Spleen (tissue), 11 donors: ENCODE measurements around the gene CIB1. TPM values are rescaled to one million over a fixed set of nuclear protein-coding genes. Genes with fewer than 3 reads are reported as not detected.

Source experiments
- DNase-seq: peaks from one replicate; pipeline ENCODE4 v3.0.0-alpha.2; 2020
- H3K27ac ChIP-seq, 8 donors: fragments of 200-600 bp; sonication (generic) in 7 of 8; 1 replicate in 4 of 8; 2 replicates in 4 of 8; pipeline versions ENCODE4 v1.5.0 to v1.8.0; 2016 to 2021; ENCODE audit warnings: inconsistent platforms in 4 of 8, mild to moderate bottlenecking in 4 of 8, moderate library complexity in 1 of 8
- H3K27me3 ChIP-seq, 7 donors: fragments of 200-600 bp; sonication (generic) in 6 of 7; replicated peaks in 1 of 7; 1 replicate in 4 of 7; 2 replicates in 3 of 7; pipeline versions ENCODE4 v1.5.0 to v1.8.0; 2016 to 2021; ENCODE audit warnings: inconsistent platforms in 3 of 7, mild to moderate bottlenecking in 1 of 7
- H3K36me3 ChIP-seq, 6 donors: fragments of 200-600 bp; sonication (generic) in 5 of 6; 1 replicate in 4 of 6; 2 replicates in 2 of 6; pipeline versions ENCODE4 v1.5.0 to v1.8.0; 2016 to 2021; ENCODE audit warnings: inconsistent platforms in 2 of 6
- H3K4me1 ChIP-seq, 6 donors: fragments of 200-600 bp; sonication (generic) in 5 of 6; 1 replicate in 3 of 6; 2 replicates in 3 of 6; pipeline versions ENCODE4 v1.5.0 to v1.8.0; 2016 to 2021; ENCODE audit warnings: inconsistent platforms in 3 of 6
- H3K4me3 ChIP-seq, 8 donors: fragments of 200-600 bp; sonication (generic) in 7 of 8; 1 replicate in 4 of 8; 2 replicates in 4 of 8; pipeline versions ENCODE4 v1.5.0 to v1.8.0; 2016 to 2021; ENCODE audit warnings: inconsistent platforms in 4 of 8, mild to moderate bottlenecking in 4 of 8, moderate library complexity in 2 of 8
- H3K9me3 ChIP-seq, 8 donors: fragments of 200-600 bp; sonication (generic) in 7 of 8; 1 replicate in 4 of 8; 2 replicates in 4 of 8; pipeline versions ENCODE4 v1.5.0 to v1.8.0; 2016 to 2021; ENCODE audit warnings: inconsistent platforms in 4 of 8
- POLR2A ChIP-seq, 3 donors: fragments of 450-650 bp; IDR thresholded peaks; one replicate each; pipeline ENCODE4 v1.5.1; 2017; ENCODE audit warnings: antibody characterized with exemption in 3 of 3, mild to moderate bottlenecking in 1 of 3
- POLR2AphosphoS5 ChIP-seq, 3 donors: sonication (generic); formaldehyde crosslinking; IDR thresholded peaks; one replicate each; pipeline ENCODE4 v1.5.1; 2017; ENCODE audit warnings: antibody characterized with exemption in 3 of 3
- WGBS, 5 donors: extraction: QIAGEN DNeasy Blood & Tissue Kit in 3 of 5; methylation state at CpG; one replicate each; pipeline versions ENCODE4 v1.1.5 to v1.1.7; 2013 to 2018; 5-methylcytosine and 5-hydroxymethylcytosine counted together
- intact Hi-C: fragments of 100-400 bp; cut with DNase I; formaldehyde crosslinking; loops from one replicate; pipeline ENCODE4 v1.15.0; 2023; ENCODE audit warnings: low total_unique reads
- polyA plus RNA-seq, 3 donors: library from polyadenylated mRNA; stranded (reverse); fragments of 200-250 nt; gene quantifications; one replicate each; pipeline ENCODE4 v1.2.1, GENCODE V29; 2013
- total RNA-seq, 7 donors: library from RNA; depleted of rRNA in 3 of 7; stranded (reverse); fragments of >200 nt in 3 of 7; fragmentation: NEBNext Ultra II Directional in 4 of 7; extraction: Animal tissue kit (Norgen Biotek cat#: 25700) in 4 of 7; gene quantifications; one replicate each; pipeline versions ENCODE4 v1.1.0 to v1.2.1, GENCODE V29; 2016 to 2021
- TF ChIP-seq, protein P1 (sequence below), 11 experiments: fragments of 200-600 bp in 7 of 11; fragments of 450-650 bp in 4 of 11; sonication (generic) in 4 of 11; IDR thresholded peaks in 8 of 11; conservative IDR thresholded peaks in 3 of 11; 1 replicate in 7 of 11; 2 replicates in 4 of 11; pipeline versions ENCODE4 v1.4.0 to v1.8.0; 2016 to 2021; ENCODE audit warnings: antibody characterized with exemption in 11 of 11, inconsistent platforms in 4 of 11, mild to moderate bottlenecking in 1 of 11
- donor health status: healthy with polysubstance abuse.
- donor health status: DM: no; HTN: no; CAD: no; lungs with moderate emphysema.
- donor health status: DM: no; HTN: no; CAD: no.
- donor health status: Bipolar disorder and iron deficiency.
- donor health status: healthy.
- donor health status: DM: no; HTN: no; CAD: no.
- donor health status: DM: yes; HTN: yes; CAD: no.

Gene CIB1
- total and polyA plus RNA-seq, 10 donors: 31.7 to 247 (median 79.0) TPM

GRCh38 chr15:90270502-90271150 lies 36.9 kb upstream of the CIB1 start:
- Histone ChIP-seq H3K4me1 (peaks cover 40 to 76% (median 56%) of the 10 kb centered on the region in 6 donors), H3K4me3 (no peak overlapping the region), H3K27ac (peak overlapping the region in 3 of 8 donors; percentile 14 to 61 (median 55)), H3K9me3 (no peaks in the 10 kb centered on the region), H3K36me3 (peaks cover 0 to 87% (median 48%) of the 10 kb centered on the region in 6 donors), H3K27me3 (no peaks in the 10 kb centered on the region)
- intact Hi-C loops: no loop called here
- WGBS, 5 donors: 92 to 97% (median 93%) methylated on average over 10 of the region's 10 CpGs
- no peak for DNase-seq
- TF ChIP-seq, protein P1, sequence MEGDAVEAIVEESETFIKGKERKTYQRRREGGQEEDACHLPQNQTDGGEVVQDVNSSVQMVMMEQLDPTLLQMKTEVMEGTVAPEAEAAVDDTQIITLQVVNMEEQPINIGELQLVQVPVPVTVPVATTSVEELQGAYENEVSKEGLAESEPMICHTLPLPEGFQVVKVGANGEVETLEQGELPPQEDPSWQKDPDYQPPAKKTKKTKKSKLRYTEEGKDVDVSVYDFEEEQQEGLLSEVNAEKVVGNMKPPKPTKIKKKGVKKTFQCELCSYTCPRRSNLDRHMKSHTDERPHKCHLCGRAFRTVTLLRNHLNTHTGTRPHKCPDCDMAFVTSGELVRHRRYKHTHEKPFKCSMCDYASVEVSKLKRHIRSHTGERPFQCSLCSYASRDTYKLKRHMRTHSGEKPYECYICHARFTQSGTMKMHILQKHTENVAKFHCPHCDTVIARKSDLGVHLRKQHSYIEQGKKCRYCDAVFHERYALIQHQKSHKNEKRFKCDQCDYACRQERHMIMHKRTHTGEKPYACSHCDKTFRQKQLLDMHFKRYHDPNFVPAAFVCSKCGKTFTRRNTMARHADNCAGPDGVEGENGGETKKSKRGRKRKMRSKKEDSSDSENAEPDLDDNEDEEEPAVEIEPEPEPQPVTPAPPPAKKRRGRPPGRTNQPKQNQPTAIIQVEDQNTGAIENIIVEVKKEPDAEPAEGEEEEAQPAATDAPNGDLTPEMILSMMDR (IDR thresholded peaks at IDR 0.05 in 8 of 11, conservative IDR thresholded peaks at IDR 0.05 in 3 of 11): no peak
- TF ChIP-seq POLR2AphosphoS5 (IDR thresholded peaks at IDR 0.05) (no peak), POLR2A (IDR thresholded peaks at IDR 0.05) (no peak)

DNA sequence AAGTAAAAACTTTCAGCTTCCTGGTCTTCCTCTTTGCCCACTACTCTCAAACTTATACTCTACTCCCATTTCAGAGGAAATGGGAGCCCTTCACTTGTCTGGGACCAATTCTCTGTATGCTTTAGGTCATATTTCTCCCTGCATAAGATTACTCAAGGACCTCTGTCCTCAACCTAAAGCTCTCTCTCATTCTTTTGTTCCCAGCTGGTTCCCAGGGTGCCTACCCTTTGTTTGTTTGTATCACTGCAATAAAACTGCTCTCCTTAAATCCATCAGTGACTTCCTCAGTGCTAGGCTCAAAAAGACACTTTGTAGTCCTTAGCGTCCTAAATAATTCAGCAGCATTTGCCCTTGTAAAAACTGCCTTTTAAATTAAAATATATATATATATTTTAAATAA lies 34.7 kb upstream of the CIB1 start:
- TF ChIP-seq POLR2AphosphoS5 (IDR thresholded peaks at IDR 0.05): no peak
- TF ChIP-seq, protein P1 (IDR thresholded peaks at IDR 0.05 in 8 of 11, conservative IDR thresholded peaks at IDR 0.05 in 3 of 11): no peak
- TF ChIP-seq POLR2A (IDR thresholded peaks at IDR 0.05): no peak
- H3K4me3 ChIP-seq: peak overlapping the region in 3 of 8 donors; percentile 66 to 91 (median 70)
- H3K9me3 ChIP-seq: no peaks in the 10 kb centered on the region
- H3K4me1 ChIP-seq: peaks cover 48 to 91% (median 68%) of the 10 kb centered on the region in 6 donors
- WGBS, 5 donors: 65 to 84% (median 70%) methylated on average over 1 of the region's 1 CpG
- no peak for DNase-seq
- peaks cover 0 to 65% (median 34%) of the 10 kb centered on the region in 6 donors for H3K36me3 ChIP-seq
- H3K27me3 ChIP-seq: no peaks in the 10 kb centered on the region
- intact Hi-C loops: no loop called here
- no peak overlapping the region for H3K27ac ChIP-seq

- peak; percentile 63 for DNase-seq
- H3K4me1 ChIP-seq: peaks cover 45 to 72% (median 60%) of the 10 kb centered on the region in 6 donors
- peak overlapping the region; percentile 56 to 93 (median 84) for H3K4me3 ChIP-seq
- 12 to 27% (median 20%) methylated on average over 15 of the region's 15 CpGs for WGBS, 5 donors
- no peak for TF ChIP-seq POLR2AphosphoS5 (IDR thresholded peaks at IDR 0.05)
- TF ChIP-seq, protein P1 (IDR thresholded peaks at IDR 0.05 in 8 of 11, conservative IDR thresholded peaks at IDR 0.05 in 3 of 11): no peak
- no peak for TF ChIP-seq POLR2A (IDR thresholded peaks at IDR 0.05)
- intact Hi-C loops: no loop called here
- H3K27ac ChIP-seq: peak overlapping the region; percentile 91 to 99 (median 98)
- H3K27me3 ChIP-seq: no peaks in the 10 kb centered on the region
- peaks cover 0 to 46% (median 20%) of the 10 kb centered on the region in 6 donors for H3K36me3 ChIP-seq
- no peaks in the 10 kb centered on the region for H3K9me3 ChIP-seq
Observed at GRCh38 chr15:90266485-90266884, 32.7 kb upstream of the CIB1 start.

GRCh38 chr15:90266061-90266431 lies 32.3 kb upstream of the CIB1 start:
- intact Hi-C loops: no loop called here
- no peak for TF ChIP-seq POLR2AphosphoS5 (IDR thresholded peaks at IDR 0.05)
- TF ChIP-seq, protein P1 (IDR thresholded peaks at IDR 0.05 in 8 of 11, conservative IDR thresholded peaks at IDR 0.05 in 3 of 11): no peak
- no peak for TF ChIP-seq POLR2A (IDR thresholded peaks at IDR 0.05)
- WGBS, 5 donors: 0 to 1% (median 1%) methylated on average over 16 of the region's 16 CpGs
- H3K27ac ChIP-seq: peak overlapping the region; percentile 91 to 99 (median 98)
- peak overlapping the region; percentile 56 to 93 (median 84) for H3K4me3 ChIP-seq
- peaks cover 45 to 68% (median 56%) of the 10 kb centered on the region in 6 donors for H3K4me1 ChIP-seq
- H3K27me3 ChIP-seq: no peaks in the 10 kb centered on the region
- H3K36me3 ChIP-seq: peaks cover 0 to 41% (median 16%) of the 10 kb centered on the region in 6 donors
- H3K9me3 ChIP-seq: no peaks in the 10 kb centered on the region
- DNase-seq: peak; percentile 77
